BJ (cell line): ENCODE results near the gene SSH2. TPM values are rescaled to one million over a fixed set of nuclear protein-coding genes. Genes with fewer than 3 reads are reported as not detected.

Experiments
- CTCF ChIA-PET: fragments of 350-600 bp; formaldehyde crosslinking; extraction: SDS; loops from one replicate; lab custom pipeline; 2021; ENCODE audit warnings: antibody characterized with exemption, inconsistent platforms; lab: Yijun Ruan, JAX
- POLR2A ChIA-PET: fragments of 300-600 bp; sonication (Branson Sonifier 250); formaldehyde crosslinking; extraction: SDS; loops from one replicate; lab custom pipeline; 2021; ENCODE audit warnings: antibody characterized with exemption; lab: Charles Lee
- DNase-seq: peaks from one replicate; pipeline ENCODE4 v3.0.0-alpha.2; 2011; ENCODE audit warnings: low read depth
- H3K27me3 ChIP-seq: 2 replicates; pipeline ENCODE4 v1.6.0; 2011; ENCODE audit warnings: low read length; ENCODE audit not compliant: control insufficient read depth, insufficient read depth
- H3K36me3 ChIP-seq: 2 replicates; pipeline ENCODE4 v1.5.1; 2011; ENCODE audit warnings: low read length; ENCODE audit not compliant: control insufficient read depth, insufficient read depth
- H3K4me3 ChIP-seq: 2 replicates; pipeline ENCODE4 v1.5.1; 2011; ENCODE audit warnings: low read depth, mild to moderate bottlenecking, control low read depth, low read length
- CTCF ChIP-seq: IDR thresholded peaks from 2 replicates; pipeline ENCODE4 v1.5.1; 2011; ENCODE audit warnings: low read depth, mild to moderate bottlenecking, control low read depth, inconsistent platforms, low read length, moderate library complexity; ENCODE audit not compliant: insufficient read depth
- polyA plus RNA-seq: library from polyadenylated mRNA; depleted of rRNA; stranded (reverse); fragments of >200 nt; gene quantifications from 2 replicates; pipeline ENCODE4 v1.2.3, GENCODE V29; 2011

SSH2 gene
- polyA plus RNA-seq, 1 experiment, result 5.7 TPM

GRCh38 chr17:29748400-29748799 lies 181.6 kb downstream of the SSH2 start:
- no peak for TF ChIP-seq CTCF
- CTCF ChIA-PET, result interaction anchor here (0.7 kb wide), 1 partner anchor 13 kb away, joined by 3 read pairs; no protein-coding TSS in a partner anchor
- Histone ChIP-seq H3K27me3 (no peaks in the 10 kb centered on the region), H3K36me3 (no peaks in the 10 kb centered on the region), H3K4me3 (no peak overlapping the region)
- DNase-seq, result no peak
- POLR2A ChIA-PET, result no interaction called here

- H3K36me3 ChIP-seq, result no peaks in the 10 kb centered on the region
- TF ChIP-seq CTCF, result no peak
- ChIA-PET CTCF (interaction anchor here (1.0 to 1.6 kb wide), 3 partner anchors 80 to 175 kb away, joined by 3 to 6 read pairs (median 5); no protein-coding TSS in a partner anchor), POLR2A (no interaction called here)
- no peak overlapping the region for H3K4me3 ChIP-seq
- no peaks in the 10 kb centered on the region for H3K27me3 ChIP-seq
- DNase-seq, result no peak
These were observed 182.4 kb downstream of the SSH2 start for GRCh38 chr17:29747660-29748059.

GRCh38 chr17:29746669-29747068 lies 183.4 kb downstream of the SSH2 start:
- no peak for DNase-seq
- ChIA-PET POLR2A (no interaction called here), CTCF (interaction anchor here (1.5 to 1.6 kb wide), 2 partner anchors 79 to 107 kb away, joined by 5 to 6 read pairs; no protein-coding TSS in a partner anchor)
- Histone ChIP-seq H3K4me3 (no peak overlapping the region), H3K27me3 (no peaks in the 10 kb centered on the region), H3K36me3 (no peaks in the 10 kb centered on the region)
- TF ChIP-seq CTCF, result no peak

- no peak for TF ChIP-seq CTCF
- no peak overlapping the region for H3K4me3 ChIP-seq
- DNase-seq, result no peak
- H3K27me3 ChIP-seq, result no peaks in the 10 kb centered on the region
- POLR2A ChIA-PET, result no interaction called here
- CTCF ChIA-PET, result interaction anchor here (0.6 to 1.4 kb wide), 2 partner anchors 16 to 47 kb away, joined by 3 to 4 read pairs; no protein-coding TSS in a partner anchor
- no peaks in the 10 kb centered on the region for H3K36me3 ChIP-seq
These were observed 185.9 kb downstream of the SSH2 start for GRCh38 chr17:29744121-29744520.

- CTCF ChIA-PET, result no interaction called here
- no peak overlapping the region for H3K4me3 ChIP-seq
- POLR2A ChIA-PET, result no interaction called here
- no peaks in the 10 kb centered on the region for H3K36me3 ChIP-seq
- TF ChIP-seq CTCF, result no peak
- DNase-seq, result no peak
- no peaks in the 10 kb centered on the region for H3K27me3 ChIP-seq
These were observed 187.9 kb downstream of the SSH2 start for GRCh38 chr17:29742210-29742513.
